ENCODE results near the gene YKT6. TPM values are rescaled to one million over a fixed set of nuclear protein-coding genes. Genes with fewer than 3 reads are reported as not detected.
A peak's percentile ranks its signal among the peaks of the same experiment; 100 is the strongest.

Gene YKT6
- total and polyA plus RNA-seq, 8 donors, result 57.0 to 88.2 (median 65.4) TPM

DNA sequence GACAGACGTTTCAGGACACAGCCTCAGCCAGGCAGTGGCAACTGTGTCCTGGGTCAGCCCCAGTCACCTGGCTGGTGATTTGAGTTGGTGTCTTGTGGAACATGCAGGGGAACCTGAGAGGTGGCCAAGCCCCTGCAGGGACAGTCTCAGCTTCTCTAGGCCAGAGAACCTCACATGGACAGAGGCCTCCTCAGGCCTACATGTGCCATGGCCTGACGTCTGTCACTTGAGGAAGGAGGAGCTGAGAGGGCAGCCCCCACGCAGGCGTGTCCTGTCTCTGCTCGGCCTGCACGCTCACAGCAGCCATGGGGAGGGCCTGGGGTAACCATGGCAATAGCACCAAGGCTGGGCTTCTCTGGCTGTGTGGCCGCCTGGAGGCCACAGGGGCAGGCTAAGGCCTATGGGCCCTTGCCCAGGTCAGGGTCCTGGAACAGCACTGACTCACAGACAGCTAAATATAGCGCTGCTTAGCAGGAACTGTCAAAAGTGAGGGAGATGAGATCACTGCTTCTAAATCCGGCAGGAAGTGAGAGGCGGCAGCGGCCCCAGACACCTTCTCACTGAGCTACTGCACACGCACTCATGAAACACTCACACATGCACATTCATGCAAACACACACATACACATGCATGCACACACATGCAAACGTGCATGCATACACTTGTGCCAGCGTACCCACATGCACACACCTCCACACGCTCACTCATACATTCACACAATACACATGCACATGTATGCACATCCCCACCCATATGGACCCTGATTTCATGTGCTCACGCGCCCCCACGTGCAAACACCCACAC, 57.0 kb downstream of the YKT6 start:
- peaks cover 14 to 22% of the 10 kb centered on the region in 2 donors for H3K4me1 ChIP-seq
- H3K9me3 ChIP-seq, result no peaks in the 10 kb centered on the region
- H3K4me3 ChIP-seq, result no peak overlapping the region
- H3K27ac ChIP-seq, result peak overlapping the region in 1 of 2 donors; percentile 38
- peak in 3 of 4 donors; percentile 29 to 70 (median 59) for DNase-seq
- intact Hi-C loops (cut with DNase I), result no loop called here
- peaks cover 0 to 3% of the 10 kb centered on the region in 2 donors for H3K27me3 ChIP-seq
- H3K36me3 ChIP-seq, result no peaks in the 10 kb centered on the region
- peak; percentile 78 for ATAC-seq
- TF ChIP-seq, protein P1, sequence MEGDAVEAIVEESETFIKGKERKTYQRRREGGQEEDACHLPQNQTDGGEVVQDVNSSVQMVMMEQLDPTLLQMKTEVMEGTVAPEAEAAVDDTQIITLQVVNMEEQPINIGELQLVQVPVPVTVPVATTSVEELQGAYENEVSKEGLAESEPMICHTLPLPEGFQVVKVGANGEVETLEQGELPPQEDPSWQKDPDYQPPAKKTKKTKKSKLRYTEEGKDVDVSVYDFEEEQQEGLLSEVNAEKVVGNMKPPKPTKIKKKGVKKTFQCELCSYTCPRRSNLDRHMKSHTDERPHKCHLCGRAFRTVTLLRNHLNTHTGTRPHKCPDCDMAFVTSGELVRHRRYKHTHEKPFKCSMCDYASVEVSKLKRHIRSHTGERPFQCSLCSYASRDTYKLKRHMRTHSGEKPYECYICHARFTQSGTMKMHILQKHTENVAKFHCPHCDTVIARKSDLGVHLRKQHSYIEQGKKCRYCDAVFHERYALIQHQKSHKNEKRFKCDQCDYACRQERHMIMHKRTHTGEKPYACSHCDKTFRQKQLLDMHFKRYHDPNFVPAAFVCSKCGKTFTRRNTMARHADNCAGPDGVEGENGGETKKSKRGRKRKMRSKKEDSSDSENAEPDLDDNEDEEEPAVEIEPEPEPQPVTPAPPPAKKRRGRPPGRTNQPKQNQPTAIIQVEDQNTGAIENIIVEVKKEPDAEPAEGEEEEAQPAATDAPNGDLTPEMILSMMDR (IDR thresholded peaks at IDR 0.05), result no peak

DNA sequence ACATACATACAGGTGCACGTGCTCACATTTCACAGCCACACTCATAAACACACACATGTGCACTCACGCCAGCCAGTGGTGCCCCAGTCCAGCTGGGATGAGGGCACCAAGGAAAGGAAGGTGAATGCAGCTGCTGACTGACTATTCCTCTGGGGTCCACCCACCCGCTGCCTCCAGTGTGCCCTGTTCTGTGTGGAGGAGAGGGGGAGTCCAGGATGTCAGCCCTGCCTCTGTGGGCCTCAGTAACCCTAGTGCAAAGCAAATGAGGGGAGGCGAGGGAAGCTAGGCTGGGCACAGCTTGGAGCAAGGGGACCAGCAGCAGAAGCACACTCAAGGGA, 57.6 kb downstream of the YKT6 start:
- intact Hi-C loops (cut with DNase I), result no loop called here
- Histone ChIP-seq H3K4me3 (no peak overlapping the region), H3K9me3 (no peaks in the 10 kb centered on the region), H3K36me3 (no peaks in the 10 kb centered on the region), H3K27me3 (peaks cover 0 to 8% of the 10 kb centered on the region in 2 donors), H3K27ac (no peak overlapping the region), H3K4me1 (peaks cover 14 to 22% of the 10 kb centered on the region in 2 donors)
- TF ChIP-seq, protein P1 (IDR thresholded peaks at IDR 0.05), result no peak
- ATAC-seq (no peak), DNase-seq (no peak)

DNA sequence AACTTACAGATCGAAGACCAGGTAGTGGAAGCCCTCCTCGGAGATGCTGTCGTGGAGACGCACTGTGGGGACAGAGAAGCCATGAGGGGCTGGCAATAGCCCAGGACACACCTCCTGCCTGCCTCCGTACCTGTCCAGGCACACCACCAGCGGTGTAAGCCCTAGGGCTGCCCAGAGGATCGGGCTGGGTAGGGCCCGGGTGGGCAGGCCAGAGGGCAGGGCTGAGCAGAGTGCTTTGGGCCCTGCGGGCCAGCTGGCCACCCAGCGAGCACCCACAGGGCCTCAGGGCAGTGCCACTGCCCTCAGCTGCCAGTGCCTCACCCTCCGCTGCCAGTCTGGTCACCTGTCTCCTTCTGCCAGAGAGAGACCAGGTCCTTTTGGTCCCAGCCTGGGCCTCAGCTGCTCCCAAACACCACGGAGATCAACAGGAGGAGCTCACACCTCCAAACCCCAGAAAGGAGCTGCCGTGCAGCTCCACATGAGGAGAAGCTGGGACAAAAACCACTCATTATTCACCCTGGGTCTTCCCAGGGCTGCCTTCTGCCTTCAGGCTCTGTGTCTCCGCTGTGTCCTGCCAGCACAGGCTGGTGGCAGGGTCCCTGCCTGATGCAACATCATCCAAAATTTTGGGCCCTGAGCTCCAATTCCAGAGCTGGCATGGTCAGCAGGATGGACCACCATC, 58.2 kb downstream of the YKT6 start:
- TF ChIP-seq, protein P1 (IDR thresholded peaks at IDR 0.05), result no peak
- DNase-seq, result no peak
- peak overlapping the region in 1 of 2 donors; percentile 1 for H3K27ac ChIP-seq

DNA sequence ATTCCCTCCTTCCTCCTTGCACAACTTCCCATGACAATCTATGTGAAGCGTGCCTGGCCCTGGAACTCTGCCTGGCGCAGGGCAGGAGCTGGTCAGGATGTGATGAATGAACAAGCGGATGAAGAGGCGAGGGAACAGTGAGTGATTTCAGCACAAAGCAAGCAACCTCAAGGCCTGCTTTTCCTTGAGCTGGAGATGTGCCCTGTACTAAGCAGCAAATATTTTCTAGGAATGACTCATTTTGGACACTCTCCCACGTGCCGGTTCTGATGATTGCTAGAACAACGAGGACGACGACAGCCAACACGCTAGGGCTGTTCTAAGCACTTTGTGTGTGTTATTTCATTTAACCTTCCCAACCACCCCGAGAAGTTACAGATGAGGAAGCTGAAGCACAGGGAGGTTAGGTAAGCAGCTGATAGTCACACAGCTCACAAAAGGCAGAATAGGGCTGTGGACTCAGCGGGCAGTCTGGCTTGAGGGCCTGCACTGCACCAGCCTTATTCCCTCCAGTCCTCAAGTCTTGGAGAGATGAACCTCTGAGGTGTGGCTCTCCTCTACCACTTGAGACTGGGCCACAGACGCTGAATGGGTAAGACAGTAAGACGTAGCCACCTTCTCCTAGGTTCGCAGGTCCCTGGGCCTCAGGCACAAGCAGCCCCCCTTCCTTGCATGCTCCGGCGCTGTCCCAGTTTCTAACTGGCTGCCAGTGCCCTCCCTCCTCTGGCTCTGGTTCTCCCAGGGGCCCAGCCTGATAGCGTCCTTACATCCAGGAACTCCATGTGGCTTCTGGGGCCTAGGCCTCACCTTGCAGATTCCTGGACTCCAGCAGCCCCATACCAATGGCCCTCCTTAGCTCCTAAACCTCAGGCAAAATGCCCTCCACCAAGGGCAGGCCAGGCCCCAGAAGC, 59.0 kb downstream of the YKT6 start:
- no peak overlapping the region for H3K27ac ChIP-seq
- H3K4me3 ChIP-seq, result no peak overlapping the region
- H3K4me1 ChIP-seq, result peaks cover 14 to 22% of the 10 kb centered on the region in 2 donors
- intact Hi-C loops (cut with DNase I), result no loop called here
- H3K9me3 ChIP-seq, result no peaks in the 10 kb centered on the region
- no peaks in the 10 kb centered on the region for H3K36me3 ChIP-seq
- peaks cover 3 to 22% of the 10 kb centered on the region in 2 donors for H3K27me3 ChIP-seq
- TF ChIP-seq, protein P1 (IDR thresholded peaks at IDR 0.05), result no peak
- ATAC-seq, result peak; percentile 41
- DNase-seq, result peak in 3 of 4 donors; percentile 24 to 53 (median 48)

More for the DNA sequence above, 58.2 kb downstream of the YKT6 start:
- intact Hi-C loops (cut with DNase I), result no loop called here
- Histone ChIP-seq H3K9me3 (no peaks in the 10 kb centered on the region), H3K4me1 (peaks cover 14 to 22% of the 10 kb centered on the region in 2 donors), H3K36me3 (no peaks in the 10 kb centered on the region), H3K27me3 (peaks cover 3 to 15% of the 10 kb centered on the region in 2 donors), H3K4me3 (no peak overlapping the region)
- no peak for ATAC-seq

Data from left lung (tissue), 10 donors.